SK-N-SH treated with all-trans-retinoic acid at 6 μM for 48 hours (cell line): ENCODE results near the gene NPC1.
"Not testable (repeated sequence)": the region's sequence is repeated elsewhere in the genome, so short reads cannot be mapped to it uniquely, and the experiment has no call there.

ENCODE experiments used
- ARNTL ChIP-seq: fragments of 450-650 bp; formaldehyde crosslinking; IDR thresholded peaks from 2 replicates; pipeline ENCODE4 v1.5.0; 2020; ENCODE audit warnings: low read depth, mild to moderate bottlenecking, moderate library complexity, borderline replicate concordance
- ISL1 ChIP-seq: fragments of 250-450 bp; sonication (Bioruptor Pico); IDR thresholded peaks from 2 replicates; pipeline ENCODE4 v2.1.2; 2022; ENCODE audit warnings: mild to moderate bottlenecking, moderate library complexity
- OSR1 ChIP-seq: fragments of 250-450 bp; sonication (Bioruptor Pico); IDR thresholded peaks from 2 replicates; pipeline ENCODE4 v1.8.0; 2022; ENCODE audit warnings: moderate library complexity, mild to moderate bottlenecking, inconsistent platforms
- ZFP3 ChIP-seq: fragments of 250-450 bp; sonication (Bioruptor Pico); IDR thresholded peaks from 2 replicates; pipeline ENCODE4 v1.5.0; 2020; ENCODE audit warnings: mild to moderate bottlenecking, moderate library complexity
- ZFP30 ChIP-seq: fragments of 450-650 bp; formaldehyde crosslinking; IDR thresholded peaks from 2 replicates; pipeline ENCODE4 v1.5.0; 2022; ENCODE audit warnings: mild to moderate bottlenecking, moderate library complexity
- ZNF565 ChIP-seq: fragments of 450-650 bp; formaldehyde crosslinking; conservative IDR thresholded peaks from 2 replicates; pipeline ENCODE4 v1.5.0; 2020; ENCODE audit warnings: low read depth, mild to moderate bottlenecking, moderate library complexity
- TF ChIP-seq, protein P1 (sequence below): fragments of 250-450 bp; sonication (Bioruptor Pico); IDR thresholded peaks from 2 replicates; pipeline ENCODE4 v1.8.0; 2020; ENCODE audit warnings: mild to moderate bottlenecking, moderate library complexity, borderline replicate concordance

DNA sequence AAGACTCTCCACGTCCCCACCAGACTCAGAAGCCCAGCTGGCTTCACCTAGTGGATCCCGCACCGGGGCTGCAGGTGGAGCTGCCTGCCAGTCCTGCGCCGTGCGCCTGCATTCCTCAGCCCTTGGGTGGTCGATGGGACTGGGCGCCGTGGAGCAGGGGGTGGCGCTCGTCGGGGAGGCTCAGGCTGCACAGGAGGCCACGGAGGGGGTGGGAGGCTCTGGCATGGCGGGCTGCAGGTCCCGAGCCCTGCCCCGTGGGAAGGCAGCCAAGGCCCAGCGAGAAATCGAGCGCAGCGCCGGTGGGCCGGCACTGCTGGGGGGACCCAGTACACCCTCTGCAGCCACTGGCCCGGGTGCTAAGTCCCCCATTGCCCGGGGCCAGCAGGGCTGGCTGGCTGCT is 8.8 kb downstream of the NPC1 start:
- TF ChIP-seq, protein P1, sequence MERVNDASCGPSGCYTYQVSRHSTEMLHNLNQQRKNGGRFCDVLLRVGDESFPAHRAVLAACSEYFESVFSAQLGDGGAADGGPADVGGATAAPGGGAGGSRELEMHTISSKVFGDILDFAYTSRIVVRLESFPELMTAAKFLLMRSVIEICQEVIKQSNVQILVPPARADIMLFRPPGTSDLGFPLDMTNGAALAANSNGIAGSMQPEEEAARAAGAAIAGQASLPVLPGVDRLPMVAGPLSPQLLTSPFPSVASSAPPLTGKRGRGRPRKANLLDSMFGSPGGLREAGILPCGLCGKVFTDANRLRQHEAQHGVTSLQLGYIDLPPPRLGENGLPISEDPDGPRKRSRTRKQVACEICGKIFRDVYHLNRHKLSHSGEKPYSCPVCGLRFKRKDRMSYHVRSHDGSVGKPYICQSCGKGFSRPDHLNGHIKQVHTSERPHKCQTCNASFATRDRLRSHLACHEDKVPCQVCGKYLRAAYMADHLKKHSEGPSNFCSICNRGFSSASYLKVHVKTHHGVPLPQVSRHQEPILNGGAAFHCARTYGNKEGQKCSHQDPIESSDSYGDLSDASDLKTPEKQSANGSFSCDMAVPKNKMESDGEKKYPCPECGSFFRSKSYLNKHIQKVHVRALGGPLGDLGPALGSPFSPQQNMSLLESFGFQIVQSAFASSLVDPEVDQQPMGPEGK: not testable (repeated sequence)
- TF ChIP-seq ZFP30, ARNTL, ZNF565, ZFP3, ISL1, OSR1 (CRISPR knock-in tag): not testable (repeated sequence)
